GM23338 (cell line): ENCODE measurements around the gene DDX31. TPM values are rescaled to one million over a fixed set of nuclear protein-coding genes. Genes with fewer than 3 reads are reported as not detected.

Experiments
- EZH2 ChIP-seq: fragments of 200-600 bp; sonication (generic); IDR thresholded peaks from one replicate; pipeline ENCODE4 v1.8.0; 2017; ENCODE audit warnings: antibody characterized with exemption, mild to moderate bottlenecking, low read depth; ENCODE audit not compliant: unreplicated experiment
- EZH2phosphoT487 ChIP-seq: fragments of 200-600 bp; sonication (generic); IDR thresholded peaks from one replicate; pipeline ENCODE4 v1.8.1; 2018; ENCODE audit warnings: antibody characterized with exemption; ENCODE audit not compliant: unreplicated experiment
- JUNB ChIP-seq: IDR thresholded peaks from one replicate; pipeline ENCODE4 v1.6.1; 2016; ENCODE audit warnings: antibody characterized with exemption; ENCODE audit not compliant: unreplicated experiment
- NANOG ChIP-seq: IDR thresholded peaks from 2 replicates; pipeline ENCODE4 v1.6.1; 2016; ENCODE audit warnings: antibody characterized with exemption, borderline replicate concordance
- POLR2AphosphoS5 ChIP-seq: IDR thresholded peaks from 2 replicates; pipeline ENCODE4 v1.6.1; 2016; ENCODE audit warnings: antibody characterized with exemption, low read depth
- STAT1 ChIP-seq: IDR thresholded peaks from one replicate; pipeline ENCODE4 v1.6.1; 2016; ENCODE audit warnings: antibody characterized with exemption; ENCODE audit not compliant: unreplicated experiment
- ZNF114 ChIP-seq: fragments of 250-450 bp; sonication (Bioruptor Pico); IDR thresholded peaks from 2 replicates; pipeline ENCODE4 v1.5.0; 2020; ENCODE audit warnings: mild to moderate bottlenecking, moderate library complexity
- ZNF462 ChIP-seq: fragments of 250-450 bp; sonication (Bioruptor Pico); IDR thresholded peaks from 2 replicates; pipeline ENCODE4 v1.5.0; 2020; ENCODE audit warnings: mild to moderate bottlenecking, moderate library complexity
- polyA plus RNA-seq: library from polyadenylated mRNA; unstranded; fragments of >200 nt; fragmentation: Nextera tagmentation; extraction: Ambion mirVana; gene quantifications from 2 replicates; pipeline ENCODE4 v1.2.1, GENCODE V29; 2016
- total RNA-seq: library from RNA; depleted of rRNA; stranded (reverse); fragments of >200 nt; shearing (Covaris generic); gene quantifications from 2 replicates; pipeline ENCODE4 v1.2.3, GENCODE V29; 2014
- TF ChIP-seq, protein P1 (sequence below), 2 experiments: fragments of 200-600 bp in 1 of 2; sonication (generic) in 1 of 2; conservative IDR thresholded peaks; 2 replicates each; pipeline versions ENCODE4 v1.5.1 to v1.6.1; 2016 to 2017; ENCODE audit warnings: antibody characterized with exemption in 2 of 2, low read depth in 2 of 2, mild to moderate bottlenecking in 2 of 2, moderate library complexity in 1 of 2
- TF ChIP-seq, protein P2 (sequence below): IDR thresholded peaks from one replicate; pipeline ENCODE4 v1.6.1; 2018; ENCODE audit warnings: antibody characterized with exemption; ENCODE audit not compliant: unreplicated experiment

DDX31 gene
- total and polyA plus RNA-seq, 2 experiments from 2014 or later = 14.8 to 23.5 TPM

DNA sequence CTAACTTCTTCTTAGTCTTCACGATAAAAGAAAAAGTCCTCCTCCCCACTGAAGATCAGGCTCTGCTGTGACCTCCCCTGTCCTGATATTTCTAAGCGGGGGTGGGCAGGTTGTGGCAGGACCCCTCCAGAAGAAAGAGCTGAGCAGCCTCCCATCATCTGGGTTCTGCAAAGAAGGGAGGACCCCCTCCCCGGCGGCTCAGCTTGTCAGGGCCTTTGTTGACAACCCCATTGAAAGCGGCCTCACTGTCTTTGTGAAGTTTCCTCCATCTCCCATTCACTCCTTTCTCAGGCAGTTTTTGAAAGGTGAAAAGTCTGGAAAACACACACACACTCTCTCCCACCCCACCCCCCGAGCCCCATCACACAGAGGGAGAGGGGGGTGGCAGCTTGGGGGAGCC is 113.5 kb downstream of the DDX31 start (continued):
- TF ChIP-seq ZNF462 = no peak
- TF ChIP-seq, protein P1, sequence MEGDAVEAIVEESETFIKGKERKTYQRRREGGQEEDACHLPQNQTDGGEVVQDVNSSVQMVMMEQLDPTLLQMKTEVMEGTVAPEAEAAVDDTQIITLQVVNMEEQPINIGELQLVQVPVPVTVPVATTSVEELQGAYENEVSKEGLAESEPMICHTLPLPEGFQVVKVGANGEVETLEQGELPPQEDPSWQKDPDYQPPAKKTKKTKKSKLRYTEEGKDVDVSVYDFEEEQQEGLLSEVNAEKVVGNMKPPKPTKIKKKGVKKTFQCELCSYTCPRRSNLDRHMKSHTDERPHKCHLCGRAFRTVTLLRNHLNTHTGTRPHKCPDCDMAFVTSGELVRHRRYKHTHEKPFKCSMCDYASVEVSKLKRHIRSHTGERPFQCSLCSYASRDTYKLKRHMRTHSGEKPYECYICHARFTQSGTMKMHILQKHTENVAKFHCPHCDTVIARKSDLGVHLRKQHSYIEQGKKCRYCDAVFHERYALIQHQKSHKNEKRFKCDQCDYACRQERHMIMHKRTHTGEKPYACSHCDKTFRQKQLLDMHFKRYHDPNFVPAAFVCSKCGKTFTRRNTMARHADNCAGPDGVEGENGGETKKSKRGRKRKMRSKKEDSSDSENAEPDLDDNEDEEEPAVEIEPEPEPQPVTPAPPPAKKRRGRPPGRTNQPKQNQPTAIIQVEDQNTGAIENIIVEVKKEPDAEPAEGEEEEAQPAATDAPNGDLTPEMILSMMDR (conservative IDR thresholded peaks at IDR 0.05; ENCODE audit: low read depth in 2 of 2) = no peak
- TF ChIP-seq POLR2AphosphoS5 = no peak
- TF ChIP-seq EZH2 = no peak
- no peak for TF ChIP-seq EZH2phosphoT487
- no peak for TF ChIP-seq JUNB
- TF ChIP-seq ZNF114 = no peak
- TF ChIP-seq, protein P2, sequence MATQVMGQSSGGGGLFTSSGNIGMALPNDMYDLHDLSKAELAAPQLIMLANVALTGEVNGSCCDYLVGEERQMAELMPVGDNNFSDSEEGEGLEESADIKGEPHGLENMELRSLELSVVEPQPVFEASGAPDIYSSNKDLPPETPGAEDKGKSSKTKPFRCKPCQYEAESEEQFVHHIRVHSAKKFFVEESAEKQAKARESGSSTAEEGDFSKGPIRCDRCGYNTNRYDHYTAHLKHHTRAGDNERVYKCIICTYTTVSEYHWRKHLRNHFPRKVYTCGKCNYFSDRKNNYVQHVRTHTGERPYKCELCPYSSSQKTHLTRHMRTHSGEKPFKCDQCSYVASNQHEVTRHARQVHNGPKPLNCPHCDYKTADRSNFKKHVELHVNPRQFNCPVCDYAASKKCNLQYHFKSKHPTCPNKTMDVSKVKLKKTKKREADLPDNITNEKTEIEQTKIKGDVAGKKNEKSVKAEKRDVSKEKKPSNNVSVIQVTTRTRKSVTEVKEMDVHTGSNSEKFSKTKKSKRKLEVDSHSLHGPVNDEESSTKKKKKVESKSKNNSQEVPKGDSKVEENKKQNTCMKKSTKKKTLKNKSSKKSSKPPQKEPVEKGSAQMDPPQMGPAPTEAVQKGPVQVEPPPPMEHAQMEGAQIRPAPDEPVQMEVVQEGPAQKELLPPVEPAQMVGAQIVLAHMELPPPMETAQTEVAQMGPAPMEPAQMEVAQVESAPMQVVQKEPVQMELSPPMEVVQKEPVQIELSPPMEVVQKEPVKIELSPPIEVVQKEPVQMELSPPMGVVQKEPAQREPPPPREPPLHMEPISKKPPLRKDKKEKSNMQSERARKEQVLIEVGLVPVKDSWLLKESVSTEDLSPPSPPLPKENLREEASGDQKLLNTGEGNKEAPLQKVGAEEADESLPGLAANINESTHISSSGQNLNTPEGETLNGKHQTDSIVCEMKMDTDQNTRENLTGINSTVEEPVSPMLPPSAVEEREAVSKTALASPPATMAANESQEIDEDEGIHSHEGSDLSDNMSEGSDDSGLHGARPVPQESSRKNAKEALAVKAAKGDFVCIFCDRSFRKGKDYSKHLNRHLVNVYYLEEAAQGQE = no peak
- TF ChIP-seq NANOG = no peak
- no peak for TF ChIP-seq STAT1
